Testis (tissue), 2 donors: ENCODE data around the gene TNFRSF21.

Source experiments
- POLR2A ChIP-seq: fragments of 450-650 bp; IDR thresholded peaks from one replicate; pipeline ENCODE4 v1.6.1; 2017; ENCODE audit warnings: antibody characterized with exemption, mild to moderate bottlenecking, moderate library complexity
- TF ChIP-seq, protein P1 (sequence below), 3 experiments: fragments of 450-650 bp in 2 of 3; fragments of 200-600 bp in 1 of 3; sonication (generic) in 1 of 3; IDR thresholded peaks; one replicate each; pipeline ENCODE4 v1.5.1; 2016 to 2019; ENCODE audit warnings: antibody characterized with exemption in 3 of 3, mild to moderate bottlenecking in 2 of 3, moderate library complexity in 1 of 3

GRCh38 chr6:47301441-47301840 is 8.3 kb downstream of the TNFRSF21 start:
- TF ChIP-seq, protein P1, sequence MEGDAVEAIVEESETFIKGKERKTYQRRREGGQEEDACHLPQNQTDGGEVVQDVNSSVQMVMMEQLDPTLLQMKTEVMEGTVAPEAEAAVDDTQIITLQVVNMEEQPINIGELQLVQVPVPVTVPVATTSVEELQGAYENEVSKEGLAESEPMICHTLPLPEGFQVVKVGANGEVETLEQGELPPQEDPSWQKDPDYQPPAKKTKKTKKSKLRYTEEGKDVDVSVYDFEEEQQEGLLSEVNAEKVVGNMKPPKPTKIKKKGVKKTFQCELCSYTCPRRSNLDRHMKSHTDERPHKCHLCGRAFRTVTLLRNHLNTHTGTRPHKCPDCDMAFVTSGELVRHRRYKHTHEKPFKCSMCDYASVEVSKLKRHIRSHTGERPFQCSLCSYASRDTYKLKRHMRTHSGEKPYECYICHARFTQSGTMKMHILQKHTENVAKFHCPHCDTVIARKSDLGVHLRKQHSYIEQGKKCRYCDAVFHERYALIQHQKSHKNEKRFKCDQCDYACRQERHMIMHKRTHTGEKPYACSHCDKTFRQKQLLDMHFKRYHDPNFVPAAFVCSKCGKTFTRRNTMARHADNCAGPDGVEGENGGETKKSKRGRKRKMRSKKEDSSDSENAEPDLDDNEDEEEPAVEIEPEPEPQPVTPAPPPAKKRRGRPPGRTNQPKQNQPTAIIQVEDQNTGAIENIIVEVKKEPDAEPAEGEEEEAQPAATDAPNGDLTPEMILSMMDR (IDR thresholded peaks at IDR 0.05), result no peak
- no peak for TF ChIP-seq POLR2A
